C4-2B (cell line): Measurements from ENCODE around the gene SERPINF2.

Source experiments
- H3K27ac ChIP-seq: fragments of 450-650 bp; 2 replicates; pipeline ENCODE4 v1.5.1; 2017
- ZFX ChIP-seq: fragments of 450-650 bp; IDR thresholded peaks from 2 replicates; pipeline ENCODE4 v1.6.1; 2017
- TF ChIP-seq, protein P1 (sequence below): fragments of 450-650 bp; conservative IDR thresholded peaks from 2 replicates; pipeline ENCODE4 v1.5.1; 2017; ENCODE audit warnings: mild to moderate bottlenecking

SERPINF2 gene

DNA sequence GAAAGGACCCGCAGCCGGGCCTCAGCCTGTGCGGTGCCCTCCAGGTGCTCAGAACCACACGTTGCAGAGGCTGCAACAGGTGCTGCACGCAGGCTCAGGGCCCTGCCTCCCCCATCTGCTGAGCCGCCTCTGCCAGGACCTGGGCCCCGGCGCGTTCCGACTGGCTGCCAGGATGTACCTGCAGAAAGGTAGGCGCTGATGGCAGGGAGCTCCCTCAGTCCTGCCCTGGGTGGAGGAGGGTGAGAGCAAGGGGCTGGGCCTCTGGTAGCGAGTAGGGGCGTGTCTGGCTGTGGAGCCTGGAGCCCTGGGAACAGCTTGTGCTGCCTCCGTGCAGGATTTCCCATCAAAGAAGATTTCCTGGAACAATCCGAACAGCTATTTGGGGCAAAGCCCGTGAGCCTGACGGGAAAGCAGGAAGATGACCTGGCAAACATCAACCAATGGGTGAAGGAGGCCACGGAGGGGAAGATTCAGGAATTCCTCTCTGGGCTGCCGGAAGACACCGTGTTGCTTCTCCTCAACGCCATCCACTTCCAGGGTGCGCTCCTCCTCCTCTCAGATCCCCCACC is 4.4 kb downstream of the SERPINF2 start:
- no peak overlapping the region for H3K27ac ChIP-seq
- no peak for TF ChIP-seq ZFX
- TF ChIP-seq, protein P1, sequence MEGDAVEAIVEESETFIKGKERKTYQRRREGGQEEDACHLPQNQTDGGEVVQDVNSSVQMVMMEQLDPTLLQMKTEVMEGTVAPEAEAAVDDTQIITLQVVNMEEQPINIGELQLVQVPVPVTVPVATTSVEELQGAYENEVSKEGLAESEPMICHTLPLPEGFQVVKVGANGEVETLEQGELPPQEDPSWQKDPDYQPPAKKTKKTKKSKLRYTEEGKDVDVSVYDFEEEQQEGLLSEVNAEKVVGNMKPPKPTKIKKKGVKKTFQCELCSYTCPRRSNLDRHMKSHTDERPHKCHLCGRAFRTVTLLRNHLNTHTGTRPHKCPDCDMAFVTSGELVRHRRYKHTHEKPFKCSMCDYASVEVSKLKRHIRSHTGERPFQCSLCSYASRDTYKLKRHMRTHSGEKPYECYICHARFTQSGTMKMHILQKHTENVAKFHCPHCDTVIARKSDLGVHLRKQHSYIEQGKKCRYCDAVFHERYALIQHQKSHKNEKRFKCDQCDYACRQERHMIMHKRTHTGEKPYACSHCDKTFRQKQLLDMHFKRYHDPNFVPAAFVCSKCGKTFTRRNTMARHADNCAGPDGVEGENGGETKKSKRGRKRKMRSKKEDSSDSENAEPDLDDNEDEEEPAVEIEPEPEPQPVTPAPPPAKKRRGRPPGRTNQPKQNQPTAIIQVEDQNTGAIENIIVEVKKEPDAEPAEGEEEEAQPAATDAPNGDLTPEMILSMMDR: no peak

DNA sequence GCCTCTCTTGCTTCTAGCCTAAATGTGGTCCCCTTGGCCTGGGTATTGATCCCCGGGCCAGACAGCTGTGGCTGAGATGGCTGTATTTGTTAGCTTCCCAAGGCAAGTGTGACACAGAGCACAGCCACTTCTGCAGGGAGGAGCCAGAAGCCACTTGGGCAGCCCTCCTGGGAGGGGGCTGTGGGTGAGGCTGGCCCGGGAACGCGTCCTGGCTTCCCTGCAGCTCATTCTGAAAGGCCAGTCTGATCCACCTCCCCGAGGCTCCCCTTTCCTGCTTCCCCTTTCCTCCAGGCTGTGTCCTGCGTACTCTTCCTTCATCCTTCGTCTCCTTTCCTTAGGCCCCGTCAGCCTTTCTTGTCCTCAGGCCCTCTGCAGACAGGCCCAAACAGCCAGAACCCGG is 8.0 kb downstream of the SERPINF2 start:
- no peak overlapping the region for H3K27ac ChIP-seq

DNA sequence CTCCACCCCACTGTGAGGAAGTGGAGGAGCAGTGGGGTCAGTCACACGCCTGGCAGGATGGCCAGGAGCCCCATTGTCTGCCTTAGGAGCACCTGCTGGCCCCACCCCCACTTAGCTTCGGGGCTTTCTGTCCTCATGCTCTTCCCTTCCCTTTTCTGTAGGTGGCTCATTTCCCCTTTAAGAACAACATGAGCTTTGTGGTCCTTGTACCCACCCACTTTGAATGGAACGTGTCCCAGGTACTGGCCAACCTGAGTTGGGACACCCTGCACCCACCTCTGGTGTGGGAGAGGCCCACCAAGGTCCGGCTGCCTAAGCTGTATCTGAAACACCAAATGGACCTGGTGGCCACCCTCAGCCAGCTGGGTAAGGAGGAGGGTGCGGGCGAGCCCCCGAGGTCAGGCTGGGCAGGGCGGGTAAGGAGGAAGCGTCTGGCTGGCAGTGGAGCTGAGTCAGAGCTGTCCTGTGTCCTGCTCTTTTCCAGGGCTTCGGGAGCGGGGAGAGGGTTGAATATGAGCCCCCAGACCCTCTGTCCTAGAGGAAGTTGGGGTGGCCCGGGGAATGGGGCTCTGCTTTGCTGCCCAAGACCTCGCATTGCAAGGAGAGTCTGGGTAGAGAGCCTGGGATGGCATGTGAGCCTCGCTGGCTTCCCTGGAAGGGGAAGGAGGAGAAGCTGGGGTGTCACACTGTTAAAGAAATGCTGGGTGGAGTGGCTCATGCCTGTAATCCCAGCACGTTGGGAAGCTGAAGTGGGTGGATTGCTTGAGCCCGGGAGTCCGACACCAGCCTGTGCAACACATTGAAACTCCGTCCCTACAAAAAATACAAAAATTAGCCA is 10.0 kb downstream of the SERPINF2 start:
- no peak overlapping the region for H3K27ac ChIP-seq
- TF ChIP-seq, protein P1: no peak
- no peak for TF ChIP-seq ZFX

More for the DNA sequence above, 8.0 kb downstream of the SERPINF2 start:
- TF ChIP-seq ZFX: no peak
- TF ChIP-seq, protein P1: no peak

DNA sequence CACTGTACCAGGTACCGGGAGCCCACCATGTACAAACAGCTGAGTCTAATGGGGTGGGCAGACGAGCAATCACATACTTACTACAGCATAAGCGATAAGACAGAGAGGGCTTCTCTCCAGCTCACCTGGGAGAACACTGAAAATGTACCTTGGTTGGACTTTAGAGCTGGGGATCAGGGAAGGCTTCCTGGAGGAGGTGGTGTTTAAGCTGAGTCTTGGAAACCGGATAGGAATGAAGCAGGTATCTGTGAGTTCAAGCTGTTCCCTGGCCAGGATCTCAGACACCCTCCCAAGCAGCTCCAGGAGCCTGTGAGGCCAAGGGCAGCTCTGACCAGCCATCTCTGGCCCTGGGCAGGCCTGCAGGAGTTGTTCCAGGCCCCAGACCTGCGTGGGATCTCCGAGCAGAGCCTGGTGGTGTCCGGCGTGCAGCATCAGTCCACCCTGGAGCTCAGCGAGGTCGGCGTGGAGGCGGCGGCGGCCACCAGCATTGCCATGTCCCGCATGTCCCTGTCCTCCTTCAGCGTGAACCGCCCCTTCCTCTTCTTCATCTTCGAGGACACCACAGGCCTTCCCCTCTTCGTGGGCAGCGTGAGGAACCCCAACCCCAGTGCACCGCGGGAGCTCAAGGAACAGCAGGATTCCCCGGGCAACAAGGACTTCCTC is 11.2 kb downstream of the SERPINF2 start:
- no peak overlapping the region for H3K27ac ChIP-seq
- TF ChIP-seq, protein P1: no peak
- TF ChIP-seq ZFX: no peak

DNA sequence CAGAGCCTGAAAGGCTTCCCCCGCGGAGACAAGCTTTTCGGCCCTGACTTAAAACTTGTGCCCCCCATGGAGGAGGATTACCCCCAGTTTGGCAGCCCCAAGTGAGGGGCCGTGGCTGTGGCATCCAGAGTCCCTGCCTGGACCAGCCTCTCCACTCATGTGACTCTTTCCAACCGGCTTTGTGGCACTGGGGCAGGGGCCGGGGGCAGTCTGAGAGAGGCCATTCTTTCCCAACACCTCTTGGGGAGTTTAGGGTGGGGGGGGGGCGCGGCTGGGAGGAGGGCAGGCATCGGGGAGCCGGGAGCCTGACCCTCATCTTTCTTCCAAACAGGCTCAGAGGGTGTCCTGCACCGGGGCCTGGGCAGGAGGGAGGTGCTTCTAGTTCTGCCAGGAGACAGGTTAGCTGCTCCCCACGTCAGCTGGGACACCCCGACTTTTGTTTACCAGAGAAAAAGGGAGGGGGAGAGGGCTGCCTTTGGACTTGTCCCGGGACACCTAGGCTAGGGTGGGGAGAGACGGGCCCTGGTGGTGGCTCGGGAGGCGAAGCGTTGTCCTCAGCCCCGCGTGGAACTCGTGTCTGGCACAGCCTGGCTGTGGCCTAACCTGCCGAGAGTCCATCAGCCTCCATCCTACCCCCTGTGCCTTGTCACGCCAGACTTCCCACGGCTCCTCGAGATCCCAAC is 11.9 kb downstream of the SERPINF2 start:
- TF ChIP-seq ZFX: no peak
- TF ChIP-seq, protein P1: no peak
- H3K27ac ChIP-seq: no peak overlapping the region

DNA sequence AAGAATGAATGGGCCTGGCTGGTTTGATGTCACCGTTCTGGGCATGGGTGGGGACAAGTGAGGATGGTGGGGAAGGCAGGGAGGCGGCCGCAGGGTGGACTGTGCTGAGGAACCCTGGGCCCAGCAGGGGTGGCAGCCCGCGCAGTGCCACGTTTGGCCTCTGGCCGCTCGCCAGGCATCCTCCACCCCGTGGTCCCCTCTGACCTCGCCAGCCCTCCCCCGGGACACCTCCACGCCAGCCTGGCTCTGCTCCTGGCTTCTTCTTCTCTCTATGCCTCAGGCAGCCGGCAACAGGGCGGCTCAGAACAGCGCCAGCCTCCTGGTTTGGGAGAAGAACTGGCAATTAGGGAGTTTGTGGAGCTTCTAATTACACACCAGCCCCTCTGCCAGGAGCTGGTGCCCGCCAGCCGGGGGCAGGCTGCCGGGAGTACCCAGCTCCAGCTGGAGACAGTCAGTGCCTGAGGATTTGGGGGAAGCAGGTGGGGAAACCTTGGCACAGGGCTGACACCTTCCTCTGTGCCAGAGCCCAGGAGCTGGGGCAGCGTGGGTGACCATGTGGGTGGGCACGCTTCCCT is 12.7 kb downstream of the SERPINF2 start:
- TF ChIP-seq, protein P1: no peak
- TF ChIP-seq ZFX: no peak
- no peak overlapping the region for H3K27ac ChIP-seq
